DND-41 (cell line): ENCODE data around the gene SPTLC2.

Source experiments
- ATAC-seq: fragments of 200-7000 bp; cut with Tn5 transposase; 3 replicates; pipeline ENCODE4 v1.9.1; 2021; ENCODE audit warnings: low read depth; ENCODE audit not compliant: insufficient read depth
- DNase-seq: peaks from one replicate; pipeline ENCODE4 v3.0.0-alpha.2; 2020
- H2AFZ ChIP-seq: 2 replicates; pipeline ENCODE4 v1.6.0; 2012; ENCODE audit warnings: low read depth, low read length
- H3K27ac ChIP-seq: 2 replicates; pipeline ENCODE4 v1.5.1; 2012; ENCODE audit warnings: low read length, inconsistent platforms
- H3K27me3 ChIP-seq: fragments of 200-600 bp; sonication (generic); 2 replicates; pipeline ENCODE4 v1.6.0; 2012; ENCODE audit warnings: low read length, mild to moderate bottlenecking, inconsistent platforms; ENCODE audit not compliant: insufficient read depth, poor library complexity
- H3K36me3 ChIP-seq: 2 replicates; pipeline ENCODE4 v1.5.1; 2012; ENCODE audit warnings: low read length, inconsistent platforms; ENCODE audit not compliant: insufficient read depth
- H3K4me1 ChIP-seq: 2 replicates; pipeline ENCODE4 v1.5.1; 2012; ENCODE audit warnings: mild to moderate bottlenecking, low read length; ENCODE audit not compliant: insufficient read depth
- H3K4me2 ChIP-seq: 2 replicates; pipeline ENCODE4 v1.6.0; 2012; ENCODE audit warnings: mild to moderate bottlenecking, moderate library complexity, low read length, inconsistent platforms; ENCODE audit not compliant: insufficient read depth
- H3K4me3 ChIP-seq, 2 experiments: fragments of 200-600 bp in 1 of 2; shearing (Covaris generic) in 1 of 2; 2 replicates each; pipeline ENCODE4 v1.5.1; 2012 to 2016; ENCODE audit warnings: inconsistent platforms in 2 of 2, low read length in 2 of 2, mild to moderate bottlenecking in 2 of 2, low read depth in 1 of 2, moderate library complexity in 1 of 2
- H3K79me2 ChIP-seq: 2 replicates; pipeline ENCODE4 v1.6.0; 2012; ENCODE audit warnings: low read length, inconsistent platforms; ENCODE audit not compliant: insufficient read depth
- H3K9ac ChIP-seq: 2 replicates; pipeline ENCODE4 v1.6.0; 2012; ENCODE audit warnings: low read depth, mild to moderate bottlenecking, inconsistent platforms, low read length, moderate library complexity
- H3K9me3 ChIP-seq: 2 replicates; pipeline ENCODE4 v1.5.1; 2012; ENCODE audit warnings: low read length, moderate library complexity, mild to moderate bottlenecking, inconsistent platforms; ENCODE audit not compliant: insufficient read depth, severe bottlenecking
- H4K20me1 ChIP-seq: 2 replicates; pipeline ENCODE4 v1.6.0; 2012; ENCODE audit warnings: low read length; ENCODE audit not compliant: insufficient read depth
- CTCF ChIP-seq: IDR thresholded peaks from 2 replicates; pipeline ENCODE4 v1.5.1; 2012; ENCODE audit warnings: borderline replicate concordance, low read length, moderate library complexity, mild to moderate bottlenecking; ENCODE audit not compliant: poor library complexity, severe bottlenecking; ENCODE audit errors: extremely low read depth
- EZH2 ChIP-seq: IDR thresholded peaks from 3 replicates; pipeline ENCODE4 v1.6.1; 2012; ENCODE audit warnings: borderline replicate concordance, low read depth, mild to moderate bottlenecking, moderate library complexity, low read length, inconsistent platforms; ENCODE audit not compliant: severe bottlenecking

Gene SPTLC2

GRCh38 chr14:77574446-77575115 lies 41.9 kb downstream of the SPTLC2 start:
- H3K4me2 ChIP-seq: no peak overlapping the region
- DNase-seq (no peak), ATAC-seq (no peak)
- no peak overlapping the region for H3K9ac ChIP-seq
- H3K36me3 ChIP-seq: peaks cover 31% of the 10 kb centered on the region
- no peaks in the 10 kb centered on the region for H3K4me1 ChIP-seq
- no peak overlapping the region for H3K27ac ChIP-seq
- no peaks in the 10 kb centered on the region for H3K9me3 ChIP-seq
- no peak overlapping the region for H3K4me3 ChIP-seq
- H3K79me2 ChIP-seq: peaks cover 5% of the 10 kb centered on the region; the same call in 1 of the 2 replicates
- H4K20me1 ChIP-seq: no peaks in the 10 kb centered on the region; the same call in 1 of the 2 replicates
- TF ChIP-seq EZH2: no peak
- TF ChIP-seq CTCF: no peak
- H2AFZ ChIP-seq: no peak overlapping the region
- no peaks in the 10 kb centered on the region for H3K27me3 ChIP-seq

GRCh38 chr14:77573964-77574363 lies 42.5 kb downstream of the SPTLC2 start:
- H4K20me1 ChIP-seq: no peaks in the 10 kb centered on the region
- ATAC-seq (no peak), DNase-seq (no peak)
- no peaks in the 10 kb centered on the region for H3K27me3 ChIP-seq
- H3K9ac ChIP-seq: no peak overlapping the region
- no peak overlapping the region for H3K4me3 ChIP-seq
- no peaks in the 10 kb centered on the region for H3K4me1 ChIP-seq
- H3K9me3 ChIP-seq: no peaks in the 10 kb centered on the region
- no peak overlapping the region for H2AFZ ChIP-seq
- H3K79me2 ChIP-seq: peaks cover 1% of the 10 kb centered on the region; the same call in 1 of the 2 replicates
- H3K4me2 ChIP-seq: no peak overlapping the region
- TF ChIP-seq CTCF (no peak), EZH2 (no peak)
- no peak overlapping the region for H3K27ac ChIP-seq
- peaks cover 37% of the 10 kb centered on the region for H3K36me3 ChIP-seq

- H3K27ac ChIP-seq: no peak overlapping the region
- H4K20me1 ChIP-seq: no peaks in the 10 kb centered on the region
- TF ChIP-seq CTCF (no peak), EZH2 (no peak)
- no peaks in the 10 kb centered on the region for H3K4me1 ChIP-seq
- no peak for DNase-seq
- no peaks in the 10 kb centered on the region for H3K27me3 ChIP-seq
- no peak for ATAC-seq
- no peak overlapping the region for H3K4me3 ChIP-seq
- H3K9me3 ChIP-seq: no peaks in the 10 kb centered on the region
- H3K79me2 ChIP-seq: peaks cover 1% of the 10 kb centered on the region; the same call in 1 of the 2 replicates
- H3K36me3 ChIP-seq: peaks cover 33% of the 10 kb centered on the region
- no peak overlapping the region for H3K9ac ChIP-seq
- no peak overlapping the region for H3K4me2 ChIP-seq
- no peak overlapping the region for H2AFZ ChIP-seq
Observed at GRCh38 chr14:77570706-77571268, 45.6 kb downstream of the SPTLC2 start.
